Stimulated activated CD4-positive, alpha-beta T cell treated with anti-CD3 and anti-CD28 coated beads, Interleukin-4, amount 100 ng/mL, for 4 hours (primary cell): ENCODE data around the gene LYRM7.
"Not testable (repeated sequence)": the region's sequence is repeated elsewhere in the genome, so short reads cannot be mapped to it uniquely, and the experiment has no call there.

ENCODE experiments used
- DNase-seq, 2 experiments: peaks; one replicate each; pipeline ENCODE4 v3.0.0-alpha.2; 2020

The LYRM7 gene

GRCh38 chr5:131182839-131183238 lies 12.1 kb downstream of the LYRM7 start:
- no peak for DNase-seq

GRCh38 chr5:131185523-131186104 lies 14.9 kb downstream of the LYRM7 start:
- no peak for DNase-seq

DNA sequence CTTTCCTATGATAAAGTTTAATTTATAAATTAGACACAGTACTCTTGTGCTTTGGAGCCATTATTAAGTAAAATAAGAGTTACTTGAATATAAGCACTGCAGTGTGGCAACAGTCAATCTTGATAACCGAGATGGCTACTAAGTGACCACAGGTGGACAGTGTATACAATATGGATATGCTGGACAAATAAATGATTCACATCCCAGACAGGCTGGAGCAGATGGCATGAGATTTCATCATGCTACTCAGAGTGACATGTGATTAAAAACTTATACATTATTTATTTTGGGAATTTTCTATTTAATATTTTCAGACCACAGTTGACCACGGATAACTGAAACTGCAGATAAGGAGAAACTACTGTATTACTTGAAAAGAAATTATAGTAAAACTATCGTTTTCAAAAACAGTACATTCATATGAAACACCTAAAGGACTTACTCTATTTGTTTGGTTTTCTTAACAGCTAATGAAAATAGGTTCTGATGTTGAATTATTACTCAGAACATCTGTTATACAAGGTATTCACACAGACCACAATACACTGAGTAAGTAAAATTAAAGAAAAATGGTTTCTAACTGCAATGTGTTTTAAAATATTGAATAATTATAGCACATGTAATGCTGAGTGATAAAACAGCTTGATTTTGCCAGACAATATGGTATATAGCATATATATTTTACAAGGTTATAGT lies 16.0 kb downstream of the LYRM7 start:
- DNase-seq = no peak

DNA sequence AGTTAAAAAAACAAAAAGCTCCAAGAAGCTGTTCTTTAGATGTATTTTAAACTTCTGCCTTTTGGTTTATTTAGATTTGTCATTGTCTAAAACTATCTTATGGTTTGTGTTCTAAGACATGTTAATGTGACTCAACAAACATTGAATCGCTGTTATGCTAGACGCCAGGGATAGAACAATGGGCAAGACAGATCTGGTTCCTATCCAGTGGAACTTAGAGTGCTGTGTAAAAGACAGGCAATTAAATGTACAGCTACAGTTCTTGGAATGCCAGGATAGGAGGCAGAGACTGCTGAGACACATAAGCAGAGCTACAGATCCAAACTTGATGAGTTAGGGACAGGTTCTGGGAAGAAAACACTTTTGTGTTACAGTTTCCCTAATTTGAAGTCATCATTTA lies 22.4 kb downstream of the LYRM7 start:
- DNase-seq = no peak

DNA sequence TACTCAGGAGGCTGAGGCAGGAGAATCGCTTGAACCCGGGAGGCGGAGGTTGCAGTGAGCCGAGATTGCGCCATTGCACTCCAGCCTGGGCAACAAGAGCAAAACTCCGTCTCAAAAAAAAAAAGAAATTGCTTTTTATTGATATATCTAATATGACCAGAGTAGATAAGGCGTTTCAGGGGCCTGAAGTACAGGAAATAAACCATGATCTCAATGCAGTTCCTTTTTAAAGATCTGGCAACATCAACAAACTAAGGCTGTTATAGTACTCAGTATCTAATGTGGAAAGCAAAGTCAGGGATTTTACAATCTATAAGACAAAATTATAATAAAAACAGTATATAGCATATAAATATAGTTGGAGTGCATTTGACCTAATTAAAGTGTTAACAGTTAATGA lies 23.2 kb downstream of the LYRM7 start:
- DNase-seq = not testable (repeated sequence)

GRCh38 chr5:131194725-131195124 lies 24.0 kb downstream of the LYRM7 start:
- DNase-seq = no peak

GRCh38 chr5:131195696-131196095 lies 25.0 kb downstream of the LYRM7 start:
- DNase-seq = no peak

DNA sequence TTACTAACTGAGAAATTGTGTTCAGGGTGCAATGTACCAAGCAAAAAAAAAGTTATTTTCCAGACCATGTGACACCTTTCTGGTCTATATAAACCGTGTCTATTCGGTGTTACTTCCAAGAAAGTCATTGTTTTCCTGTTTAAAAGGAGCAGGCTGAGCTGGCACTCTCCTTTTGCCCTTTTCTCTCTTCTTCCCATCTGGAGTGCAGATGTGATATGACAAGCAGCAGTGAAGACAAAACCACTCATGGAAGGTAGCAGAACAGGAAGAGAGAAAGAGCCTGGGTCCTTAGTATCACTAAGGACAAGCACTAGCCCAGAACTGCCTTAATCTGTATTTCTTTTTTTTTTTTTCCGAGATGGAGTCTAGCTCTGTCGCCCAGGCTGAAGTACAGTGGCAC lies 25.6 kb downstream of the LYRM7 start:
- no peak for DNase-seq

- no peak for DNase-seq
Measured at GRCh38 chr5:131198625-131199024, 27.9 kb downstream of the LYRM7 start.

DNA sequence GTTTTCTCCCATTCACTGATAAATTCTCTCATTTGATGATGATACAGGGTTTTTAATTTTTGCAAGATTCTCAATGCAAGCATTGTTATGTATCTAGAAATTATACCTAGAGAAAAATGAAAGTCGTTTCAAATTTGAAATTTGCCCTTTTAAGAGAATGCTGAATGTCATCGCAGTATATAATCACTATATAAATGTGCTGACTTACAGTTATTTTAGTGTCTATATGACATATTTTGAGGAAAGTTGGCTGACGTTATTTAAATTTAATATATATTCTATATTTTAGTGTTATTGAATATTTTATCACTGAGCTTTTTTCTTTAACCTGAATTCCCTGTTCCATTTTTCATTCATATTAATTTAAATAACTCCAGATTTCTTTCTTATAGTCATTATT lies 29.8 kb downstream of the LYRM7 start:
- no peak for DNase-seq

DNA sequence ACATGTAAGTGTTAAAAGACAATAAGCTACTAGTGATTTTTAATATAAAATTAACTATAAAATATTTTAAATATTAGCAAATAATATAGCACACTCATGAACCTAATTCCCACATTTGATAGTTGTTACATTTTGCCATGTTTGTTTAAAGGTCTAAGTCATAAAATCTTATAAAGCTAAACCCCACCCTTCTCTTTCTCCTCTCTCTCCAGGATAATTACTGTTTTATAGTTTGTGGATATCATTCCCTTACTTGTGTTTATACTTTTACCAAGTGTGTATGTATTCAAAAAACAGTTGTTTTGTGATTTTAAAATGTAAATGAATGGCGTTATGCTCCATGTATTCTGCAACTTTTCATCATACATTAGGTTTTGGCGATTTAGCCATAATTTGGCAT lies 34.2 kb downstream of the LYRM7 start:
- DNase-seq = no peak

DNA sequence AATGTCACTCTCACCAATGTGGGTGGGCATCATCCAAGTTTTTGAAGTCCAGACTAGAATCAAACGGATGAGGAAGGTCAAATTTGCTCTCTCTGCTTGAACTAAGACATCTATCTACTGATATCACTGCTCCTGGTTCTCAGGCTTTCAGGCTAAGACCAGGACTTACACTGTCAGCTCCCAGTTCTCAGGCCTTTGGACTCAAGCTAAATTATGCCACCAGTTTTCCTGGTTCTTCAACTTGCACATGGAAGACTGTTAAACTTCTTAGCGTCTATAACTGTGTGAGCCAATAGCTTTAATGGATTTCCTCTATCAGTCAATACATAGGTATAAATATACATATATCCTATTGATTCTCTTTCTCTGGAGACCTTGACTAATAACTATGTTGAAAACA lies 35.3 kb downstream of the LYRM7 start:
- DNase-seq = no peak

DNA sequence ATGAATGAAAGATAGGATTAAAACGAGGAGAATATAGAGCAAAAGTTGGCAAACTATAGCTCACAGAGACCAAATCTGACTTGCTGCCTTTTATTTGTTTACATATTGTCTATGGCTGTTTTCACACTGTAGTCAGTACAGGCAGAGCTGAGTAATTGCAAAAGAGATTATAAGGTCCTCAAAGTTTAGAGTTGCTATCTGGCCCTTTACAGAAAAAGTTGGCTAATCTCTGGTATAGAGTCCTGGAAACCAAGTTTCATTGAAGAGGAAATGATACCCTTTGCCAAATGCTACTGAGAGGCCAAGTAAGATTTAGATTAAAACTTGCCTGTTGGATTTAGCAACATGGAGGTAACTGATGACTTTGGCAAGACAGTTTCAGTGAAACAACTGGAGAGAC lies 36.0 kb downstream of the LYRM7 start:
- no peak for DNase-seq

GRCh38 chr5:131209175-131209505 lies 38.4 kb downstream of the LYRM7 start:
- no peak for DNase-seq

DNA sequence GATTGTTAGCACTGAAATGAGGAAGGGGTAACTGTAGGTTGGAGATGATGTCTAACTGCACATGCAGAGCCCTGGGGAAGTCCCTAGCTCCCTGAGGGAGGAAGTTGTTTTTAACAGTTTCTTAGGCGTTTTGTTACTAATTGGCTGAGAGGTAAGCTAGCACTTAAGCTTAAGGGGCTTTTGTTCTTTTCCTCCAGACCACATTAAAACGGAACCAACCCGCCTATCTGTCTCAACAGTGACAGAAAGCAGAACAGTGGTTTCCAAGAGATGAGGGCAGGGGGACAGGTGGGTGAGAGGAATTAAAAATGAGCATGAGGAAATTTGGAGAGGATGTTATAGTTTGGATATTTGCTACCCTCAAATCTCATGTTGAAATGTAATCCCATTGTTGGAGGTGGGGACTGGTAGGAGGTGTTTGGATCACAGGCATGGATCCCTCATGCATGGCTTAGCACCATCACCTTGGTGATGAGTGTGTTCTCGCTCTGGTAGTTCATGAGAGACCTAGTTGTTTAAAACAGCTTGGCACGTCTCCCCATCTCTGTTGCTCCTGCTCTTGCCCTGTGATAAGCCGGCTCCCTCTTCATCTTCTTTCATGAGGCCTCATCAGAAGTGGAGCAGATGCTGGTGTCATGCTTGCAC lies 38.9 kb downstream of the LYRM7 start:
- peak in 1 of 2 experiments; percentile 59 for DNase-seq

DNA sequence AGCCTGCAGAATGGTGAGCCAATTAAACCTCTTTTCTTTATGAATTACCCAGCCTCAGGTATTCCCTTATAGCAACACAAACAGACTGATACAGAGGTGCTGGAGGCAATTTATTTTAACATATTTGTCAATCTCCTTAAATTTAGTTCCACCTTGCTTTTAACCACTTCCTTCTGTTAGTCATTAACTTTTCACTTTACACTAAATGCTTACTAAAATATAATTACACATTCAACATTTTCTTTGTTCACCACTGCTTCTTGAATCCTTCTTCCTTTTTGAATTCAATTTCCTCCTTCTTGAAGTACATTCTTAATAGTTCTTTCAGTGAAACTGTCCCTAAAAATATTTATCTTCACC lies 39.4 kb downstream of the LYRM7 start:
- DNase-seq = no peak

DNA sequence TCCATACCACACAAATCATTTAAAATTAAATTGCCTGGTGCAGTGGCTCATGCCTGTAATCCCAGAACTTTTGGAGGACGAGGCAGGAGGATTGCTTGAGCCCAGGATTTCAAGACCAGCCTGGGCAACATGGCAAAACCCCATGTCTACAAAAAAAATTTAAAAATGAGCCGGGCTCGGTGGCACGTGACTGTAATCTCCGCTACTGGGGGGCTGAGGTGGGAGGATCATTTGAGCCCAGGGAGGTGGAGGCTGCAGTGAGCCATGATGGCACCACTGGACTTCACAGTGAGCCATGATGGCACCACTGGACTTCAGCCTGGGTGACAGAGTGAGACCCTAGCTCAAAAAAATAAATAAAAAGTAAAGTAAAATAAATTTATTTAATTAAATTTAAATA lies 40.9 kb downstream of the LYRM7 start:
- no peak for DNase-seq

GRCh38 chr5:131212471-131213021 lies 41.8 kb downstream of the LYRM7 start:
- no peak for DNase-seq

DNA sequence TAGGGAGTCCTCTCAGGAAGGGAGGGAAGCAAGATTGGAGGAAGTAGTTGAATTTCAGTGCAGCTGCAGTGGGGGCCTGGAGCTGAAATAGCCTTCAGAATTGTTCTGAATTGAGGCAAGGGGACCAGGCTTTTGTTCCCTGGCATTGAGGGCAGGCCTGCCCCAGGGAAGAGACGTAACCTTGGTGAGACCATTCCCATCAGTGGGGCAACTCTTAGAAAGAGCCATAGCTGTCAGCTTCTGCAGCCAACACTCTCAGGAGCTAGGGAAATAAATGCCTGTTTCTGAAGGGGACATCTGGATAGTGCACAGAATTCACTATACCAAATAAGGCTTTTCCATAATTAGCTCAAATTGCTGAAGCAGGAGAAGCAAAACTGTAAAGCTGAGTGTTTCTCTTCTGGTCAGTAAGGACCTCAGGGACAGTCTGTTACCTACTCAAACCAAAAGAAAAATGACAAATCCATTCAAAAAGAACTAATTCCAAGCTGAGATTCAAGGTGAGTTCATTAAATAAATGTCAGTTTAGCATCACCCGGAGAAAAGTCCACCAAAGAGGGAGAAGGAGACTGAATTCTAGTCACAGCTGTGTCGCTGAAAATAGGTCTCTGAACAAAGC lies 44.0 kb downstream of the LYRM7 start:
- no peak for DNase-seq

DNA sequence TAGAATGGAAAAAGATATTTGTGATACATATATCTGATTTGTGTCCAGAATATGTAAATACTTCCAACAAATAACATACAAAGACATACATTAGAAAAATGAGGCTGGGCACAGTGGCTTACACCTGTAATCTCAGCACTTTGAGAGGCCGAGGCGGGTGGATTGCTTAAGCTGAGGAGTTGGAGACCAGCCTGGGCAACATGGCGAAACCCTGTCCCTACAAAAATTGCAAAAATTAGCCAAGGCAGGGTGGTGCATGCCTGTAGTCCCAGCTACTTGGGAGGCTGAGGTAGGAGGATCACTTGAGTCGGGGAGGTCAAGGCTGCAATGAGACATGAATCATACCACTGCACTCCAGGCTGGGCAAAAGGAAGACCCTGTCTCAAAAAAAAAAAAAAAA lies 47.0 kb downstream of the LYRM7 start:
- no peak for DNase-seq

DNA sequence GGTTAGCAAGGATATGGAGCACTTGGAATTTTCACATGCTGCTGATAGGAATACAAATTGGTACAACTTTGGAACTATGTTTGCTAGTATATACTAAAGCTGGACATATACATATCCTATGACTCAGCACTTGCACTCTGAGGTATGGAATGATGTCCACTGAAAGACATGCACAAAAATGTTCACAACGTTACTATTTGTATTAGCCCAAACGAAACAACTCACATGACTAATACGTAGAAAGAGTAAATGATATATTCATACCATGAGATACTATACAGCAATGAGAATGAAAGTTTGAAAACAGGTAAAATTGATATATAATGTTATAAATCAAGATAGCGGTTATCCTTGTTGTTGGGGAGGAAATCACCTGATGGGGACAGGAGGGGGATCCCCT lies 47.6 kb downstream of the LYRM7 start:
- DNase-seq = no peak

GRCh38 chr5:131220566-131220965 lies 49.8 kb downstream of the LYRM7 start:
- DNase-seq = no peak

DNA sequence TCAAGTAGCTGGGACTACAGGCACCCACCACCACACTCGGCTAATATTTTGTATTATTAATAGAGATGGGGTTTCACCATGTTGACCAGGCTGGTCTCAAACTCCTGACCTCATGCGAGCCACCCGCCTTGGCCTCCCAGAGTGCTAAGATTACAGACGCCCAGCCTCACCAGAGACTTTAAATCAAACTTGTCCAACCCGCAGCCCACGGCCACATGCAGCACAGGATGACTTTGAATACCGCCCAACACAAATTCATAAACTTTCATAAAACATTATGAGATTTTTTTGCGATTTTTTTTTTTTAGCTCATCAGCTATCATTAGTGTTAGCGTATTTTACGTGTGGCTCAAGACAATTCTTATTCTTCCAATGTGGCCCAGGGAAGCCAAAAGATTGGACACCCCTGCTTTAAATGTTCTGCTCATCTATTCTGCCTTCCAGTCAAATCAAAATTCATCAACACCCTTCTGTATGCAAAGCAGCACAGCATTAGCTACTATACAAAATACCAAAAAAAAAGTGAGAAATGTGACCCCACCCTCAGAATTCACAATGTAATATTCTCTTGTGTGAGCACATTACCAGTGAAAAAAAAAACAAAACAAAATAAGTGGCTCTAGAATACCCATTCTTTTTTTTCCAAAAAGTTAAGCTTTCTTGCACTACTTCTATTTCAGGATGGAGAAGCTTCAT lies 50.4 kb downstream of the LYRM7 start:
- DNase-seq = no peak
